H9 (cell line): ENCODE results near the gene SLC25A12. TPM values are rescaled to one million over a fixed set of nuclear protein-coding genes. Genes with fewer than 3 reads are reported as not detected.
"Not testable (repeated sequence)": the region's sequence is repeated elsewhere in the genome, so short reads cannot be mapped to it uniquely, and the experiment has no call there.

Experiments
- DNase-seq: peaks from one replicate; pipeline ENCODE4 v3.0.0-alpha.2; 2017
- H2AFZ ChIP-seq: one replicate; pipeline ENCODE4 v1.6.1; 2013; ENCODE audit warnings: mild to moderate bottlenecking, low read length, control low read depth, moderate library complexity
- H2AK5ac ChIP-seq: 2 replicates; pipeline ENCODE4 v1.6.1; 2013; ENCODE audit warnings: low read length, control low read depth, mixed read lengths; ENCODE audit not compliant: insufficient read length
- H2BK120ac ChIP-seq: one replicate; pipeline ENCODE4 v1.6.1; 2013; ENCODE audit warnings: low read depth, mild to moderate bottlenecking, low read length, control low read depth, inconsistent platforms; ENCODE audit not compliant: poor library complexity, severe bottlenecking
- H2BK12ac ChIP-seq: 2 replicates; pipeline ENCODE4 v1.6.1; 2013; ENCODE audit warnings: low read length, control low read depth, mixed read lengths, low read depth; ENCODE audit not compliant: insufficient read length
- H2BK15ac ChIP-seq: 2 replicates; pipeline ENCODE4 v1.6.1; 2013; ENCODE audit warnings: low read depth, low read length, control low read depth
- H2BK20ac ChIP-seq: one replicate; pipeline ENCODE4 v1.6.1; 2013; ENCODE audit warnings: low read depth, mild to moderate bottlenecking, low read length, control low read depth, inconsistent platforms; ENCODE audit not compliant: poor library complexity, severe bottlenecking
- H2BK5ac ChIP-seq: 2 replicates; pipeline ENCODE4 v1.6.1; 2013; ENCODE audit warnings: low read length, control low read depth, mixed read lengths; ENCODE audit not compliant: insufficient read length
- H3K14ac ChIP-seq: 2 replicates; pipeline ENCODE4 v1.6.1; 2013; ENCODE audit warnings: low read length, control low read depth; ENCODE audit not compliant: insufficient read depth
- H3K18ac ChIP-seq: 2 replicates; pipeline ENCODE4 v1.6.1; 2013; ENCODE audit warnings: low read depth, mild to moderate bottlenecking, mixed read lengths, low read length, control low read depth; ENCODE audit not compliant: insufficient read length
- H3K23ac ChIP-seq: 2 replicates; pipeline ENCODE4 v1.6.1; 2013; ENCODE audit warnings: low read length, control low read depth, mixed read lengths, low read depth; ENCODE audit not compliant: insufficient read length
- H3K23me2 ChIP-seq: 2 replicates; pipeline ENCODE4 v1.6.1; 2013; ENCODE audit warnings: low read depth, mild to moderate bottlenecking, mixed read lengths, low read length, control low read depth; ENCODE audit not compliant: insufficient read length, poor library complexity, severe bottlenecking
- H3K27ac ChIP-seq: 2 replicates; pipeline ENCODE4 v1.5.1; 2013; ENCODE audit warnings: low read length, control low read depth, mixed read lengths, low read depth; ENCODE audit not compliant: insufficient read length
- H3K27me3 ChIP-seq: 2 replicates; pipeline ENCODE4 v1.6.1; 2013; ENCODE audit warnings: low read length, control low read depth, inconsistent platforms; ENCODE audit not compliant: insufficient read depth
- H3K4ac ChIP-seq: 2 replicates; pipeline ENCODE4 v1.6.1; 2013; ENCODE audit warnings: low read depth, mild to moderate bottlenecking, control low read depth, inconsistent platforms, low read length, moderate library complexity
- H3K4me1 ChIP-seq: 2 replicates; pipeline ENCODE4 v1.6.1; 2013; ENCODE audit warnings: low read length, control low read depth, inconsistent platforms; ENCODE audit not compliant: insufficient read depth
- H3K4me2 ChIP-seq: 2 replicates; pipeline ENCODE4 v1.6.1; 2013; ENCODE audit warnings: low read length, control low read depth, mixed read lengths; ENCODE audit not compliant: insufficient read length, insufficient read depth
- H3K56ac ChIP-seq: 2 replicates; pipeline ENCODE4 v1.6.1; 2013; ENCODE audit warnings: low read depth, mild to moderate bottlenecking, mixed read lengths, low read length, control low read depth; ENCODE audit not compliant: insufficient read length
- H3K79me1 ChIP-seq: 2 replicates; pipeline ENCODE4 v1.6.1; 2013; ENCODE audit warnings: low read depth, mild to moderate bottlenecking, moderate library complexity, low read length, control low read depth, inconsistent platforms; ENCODE audit not compliant: insufficient read depth, poor library complexity, severe bottlenecking
- H3K79me2 ChIP-seq: 2 replicates; pipeline ENCODE4 v1.6.1; 2013; ENCODE audit warnings: low read length, control low read depth, inconsistent platforms; ENCODE audit not compliant: insufficient read depth
- H3K9ac ChIP-seq: 2 replicates; pipeline ENCODE4 v1.6.1; 2013; ENCODE audit warnings: low read length, control low read depth, mixed read lengths; ENCODE audit not compliant: insufficient read length; ENCODE audit errors: extremely low read depth
- H3K9me3 ChIP-seq: one replicate; pipeline ENCODE4 v1.6.1; 2013; ENCODE audit warnings: low read depth, low read length, inconsistent platforms; ENCODE audit not compliant: control insufficient read depth
- H3T11ph ChIP-seq: one replicate; pipeline ENCODE4 v1.6.1; 2013; ENCODE audit warnings: mild to moderate bottlenecking, low read length, control low read depth, inconsistent platforms
- H4K20me1 ChIP-seq: one replicate; pipeline ENCODE4 v1.6.1; 2013; ENCODE audit not compliant: control insufficient read depth, insufficient read length, insufficient read depth
- H4K5ac ChIP-seq: 2 replicates; pipeline ENCODE4 v1.6.1; 2013; ENCODE audit warnings: low read depth, mild to moderate bottlenecking, mixed read lengths, low read length, control low read depth; ENCODE audit not compliant: insufficient read length
- H4K8ac ChIP-seq: replicated peaks from 2 replicates; pipeline ENCODE4 v1.6.1; 2013; ENCODE audit warnings: low read length, control low read depth, mixed read lengths, low read depth; ENCODE audit not compliant: insufficient read length
- H4K91ac ChIP-seq: 2 replicates; pipeline ENCODE4 v1.6.1; 2013; ENCODE audit warnings: low read depth, mild to moderate bottlenecking, moderate library complexity, mixed read lengths, low read length, control low read depth; ENCODE audit not compliant: insufficient read length
- H3K27ac Mint-ChIP-seq, 3 experiments: 2 replicates in 2 of 3; 3 replicates in 1 of 3; pipeline ENCODE4 v1.8.0; 2020 to 2021; ENCODE audit warnings: mixed read lengths in 3 of 3, mild to moderate bottlenecking in 1 of 3, moderate library complexity in 1 of 3
- H3K27me3 Mint-ChIP-seq: 2 replicates; pipeline ENCODE4 v1.8.0; 2021; ENCODE audit warnings: low read depth, mild to moderate bottlenecking, moderate library complexity, mixed read lengths
- H3K36me3 Mint-ChIP-seq, 3 experiments: 2 replicates in 2 of 3; 3 replicates in 1 of 3; pipeline ENCODE4 v1.8.0; 2020 to 2021; ENCODE audit warnings: low read depth in 3 of 3, mixed read lengths in 3 of 3; ENCODE audit not compliant: insufficient read depth in 1 of 3
- H3K4me1 Mint-ChIP-seq, 2 experiments: 2 replicates each; pipeline ENCODE4 v1.8.0; 2020; ENCODE audit warnings: mixed read lengths in 2 of 2
- H3K4me3 Mint-ChIP-seq, 2 experiments: 2 replicates in 1 of 2; 3 replicates in 1 of 2; pipeline ENCODE4 v1.8.0; 2020 to 2021; ENCODE audit warnings: mild to moderate bottlenecking in 2 of 2, mixed read lengths in 2 of 2, moderate library complexity in 1 of 2
- H3K9me3 Mint-ChIP-seq, 2 experiments: 2 replicates in 1 of 2; 3 replicates in 1 of 2; pipeline ENCODE4 v1.8.0; 2020; ENCODE audit warnings: mild to moderate bottlenecking in 2 of 2, mixed read lengths in 2 of 2, moderate library complexity in 1 of 2
- CTCF ChIP-seq: fragments of 200-600 bp; sonication (generic); conservative IDR thresholded peaks from 3 replicates; pipeline ENCODE4 v1.8.0; 2021; ENCODE audit warnings: antibody characterized with exemption, mild to moderate bottlenecking
- WGBS: extraction: QIAGEN DNeasy Blood & Tissue Kit; methylation state at CpG from one replicate; pipeline ENCODE4 v1.1.7; 2013; ENCODE audit warnings: missing lambda C conversion rate, low lambda C conversion rate, mixed read lengths; ENCODE audit not compliant: insufficient read length; ENCODE audit errors: extremely low coverage; 5-methylcytosine and 5-hydroxymethylcytosine counted together
- total RNA-seq: library from RNA; stranded (reverse); gene quantifications from 2 replicates; pipeline ENCODE4 v1.2.1, GENCODE V29; 2021

Gene SLC25A12
- total RNA-seq, 1 experiment from 2014 or later = 10.1 TPM

- no peak overlapping the region for H2BK15ac ChIP-seq
- no peaks in the 10 kb centered on the region for H3K4me1 Mint-ChIP-seq
- H3K23ac ChIP-seq = no peak overlapping the region
- no peak overlapping the region for H2AK5ac ChIP-seq
- H3K4me2 ChIP-seq = no peak overlapping the region
- H3K4ac ChIP-seq = no peak overlapping the region
- DNase-seq = no peak
- no peak overlapping the region for H3K18ac ChIP-seq
- no peak overlapping the region for H2AFZ ChIP-seq
- H3K14ac ChIP-seq = no peak overlapping the region
- H2BK20ac ChIP-seq = no peak overlapping the region
- peaks cover 0 to 4% (median 2%) of the 10 kb centered on the region in 3 experiments; a peak in 4 of 7 replicates for H3K36me3 Mint-ChIP-seq
- H4K20me1 ChIP-seq = no peaks in the 10 kb centered on the region
- peaks cover 3% of the 10 kb centered on the region; the same call in 1 of the 2 replicates for H3K27me3 Mint-ChIP-seq
- H3K9me3 Mint-ChIP-seq = peaks cover 8 to 11% of the 10 kb centered on the region in 2 experiments
- H2BK120ac ChIP-seq = no peak overlapping the region
- H3K9me3 ChIP-seq = no peaks in the 10 kb centered on the region
- no peak overlapping the region for H3K9ac ChIP-seq
- no peak overlapping the region for H3K4me3 Mint-ChIP-seq
- H2BK5ac ChIP-seq = no peak overlapping the region
- no CpG with 5 or more reads among the region's 2 CpGs for WGBS
- no peaks in the 10 kb centered on the region for H3K23me2 ChIP-seq
- H4K5ac ChIP-seq = no peak overlapping the region
- no peak overlapping the region for H3K27ac ChIP-seq
- no peaks in the 10 kb centered on the region for H3K79me1 ChIP-seq
- H3K4me1 ChIP-seq = no peaks in the 10 kb centered on the region
- no peak overlapping the region for H3T11ph ChIP-seq
- no peak overlapping the region for H3K27ac Mint-ChIP-seq
- no peak overlapping the region for H2BK12ac ChIP-seq
- H3K56ac ChIP-seq = no peak overlapping the region
- no peak overlapping the region for H4K8ac ChIP-seq
- H4K91ac ChIP-seq = no peak overlapping the region
- TF ChIP-seq CTCF = no peak
- no peaks in the 10 kb centered on the region for H3K79me2 ChIP-seq
- H3K27me3 ChIP-seq = no peaks in the 10 kb centered on the region
Measured at GRCh38 chr2:171902840-171903420, 8.9 kb upstream of the SLC25A12 start.

GRCh38 chr2:171899623-171900282 lies 5.7 kb upstream of the SLC25A12 start:
- not testable (repeated sequence) for DNase-seq, H3K27ac ChIP-seq, H3K4me1 ChIP-seq, H3K79me1 ChIP-seq, H3K9ac ChIP-seq, H4K20me1 ChIP-seq, H2BK120ac ChIP-seq, H2AK5ac ChIP-seq, H3K27ac Mint-ChIP-seq, H3K9me3 ChIP-seq, H3K4me1 Mint-ChIP-seq, H2BK20ac ChIP-seq, H3K36me3 Mint-ChIP-seq, H3K56ac ChIP-seq, H2BK12ac ChIP-seq, H4K91ac ChIP-seq, H3K23me2 ChIP-seq, H2AFZ ChIP-seq, H3K4me2 ChIP-seq, H3K4me3 Mint-ChIP-seq, H3K18ac ChIP-seq, H3K79me2 ChIP-seq, H2BK5ac ChIP-seq, H3T11ph ChIP-seq, H3K27me3 ChIP-seq, H3K4ac ChIP-seq, H3K14ac ChIP-seq, H3K27me3 Mint-ChIP-seq, H2BK15ac ChIP-seq, H4K5ac ChIP-seq, H3K23ac ChIP-seq, H4K8ac ChIP-seq
- H3K9me3 Mint-ChIP-seq = peaks cover 11 to 12% of the 10 kb centered on the region in 2 experiments
- WGBS = no CpG with 5 or more reads among the region's 58 CpGs
